NK-92 treated with Interleukin-12 subunit alpha and Interleukin-12 subunit beta, amount 100 ng/mL, for 24 hours (cell line): Measurements from ENCODE around the gene STKLD1.

Experiments used
- DNase-seq: peaks from one replicate; lab custom pipeline; 2025; lab: John Stamatoyannopoulos, UW

The STKLD1 gene

GRCh38 chr9:133417541-133418461, 41.6 kb downstream of the STKLD1 start, which contains the start of gene REXO4:
REXO4 (minus strand) TSS chr9:133418010; CDS start chr9:133417844, 166 bp downstream.
- DNase-seq: peak; percentile 80

GRCh38 chr9:133419005-133419404, 42.8 kb downstream of the STKLD1 start:
- no peak for DNase-seq

GRCh38 chr9:133420392-133420827, 44.2 kb downstream of the STKLD1 start:
- DNase-seq: no peak

GRCh38 chr9:133421615-133422542, 45.7 kb downstream of the STKLD1 start, which contains the start of gene ADAMTS13:
ADAMTS13 (plus strand) TSS chr9:133422367; CDS start chr9:133422444, 77 bp downstream.
- DNase-seq: no peak

- no peak for DNase-seq
These were observed 47.0 kb downstream of the STKLD1 start for GRCh38 chr9:133423216-133423615.

GRCh38 chr9:133424187-133424586, 48.0 kb downstream of the STKLD1 start:
- DNase-seq: no peak

GRCh38 chr9:133425049-133425632, 49.0 kb downstream of the STKLD1 start:
- no peak for DNase-seq

- no peak for DNase-seq
These were observed 49.8 kb downstream of the STKLD1 start for GRCh38 chr9:133426011-133426410.

GRCh38 chr9:133427658-133428348, 51.6 kb downstream of the STKLD1 start:
- no peak for DNase-seq

- no peak for DNase-seq
These were observed 52.5 kb downstream of the STKLD1 start for GRCh38 chr9:133428617-133429101.

GRCh38 chr9:133429214-133429613, 53.0 kb downstream of the STKLD1 start:
- DNase-seq: no peak

- no peak for DNase-seq
These were observed 53.5 kb downstream of the STKLD1 start for GRCh38 chr9:133429641-133430161.

GRCh38 chr9:133430244-133430643, 54.1 kb downstream of the STKLD1 start:
- no peak for DNase-seq

- no peak for DNase-seq
These were observed 57.2 kb downstream of the STKLD1 start for GRCh38 chr9:133433351-133433843.

GRCh38 chr9:133436681-133437080, 60.5 kb downstream of the STKLD1 start:
- DNase-seq: no peak

GRCh38 chr9:133437753-133438531, 61.8 kb downstream of the STKLD1 start:
- DNase-seq: no peak

- no peak for DNase-seq
These were observed 63.2 kb downstream of the STKLD1 start for GRCh38 chr9:133439337-133439736.

- no peak for DNase-seq
These were observed 64.7 kb downstream of the STKLD1 start for GRCh38 chr9:133440874-133441273.

- DNase-seq: no peak
These were observed 65.4 kb downstream of the STKLD1 start for GRCh38 chr9:133441571-133441970.

- no peak for DNase-seq
These were observed 67.1 kb downstream of the STKLD1 start for GRCh38 chr9:133443248-133443647.
